ENCODE measurements around the gene C22orf23. TPM values are rescaled to one million over a fixed set of nuclear protein-coding genes. Genes with fewer than 3 reads are reported as not detected.
A peak's percentile ranks its signal among the peaks of the same experiment; 100 is the strongest.

C22orf23 gene
- total and polyA plus RNA-seq, 2 of the 13 experiments (the other 11 are each of a cell fraction or from before 2014, with no cell fraction given), result 0.21 to 0.24 TPM

GRCh38 chr22:37968452-37969251 is 15.3 kb upstream of the C22orf23 start (continued):
- TF ChIP-seq ZFP91 (CRISPR knock-in tag; IDR thresholded peaks at IDR 0.05; ENCODE audit: borderline replicate concordance) (peak; percentile 31; the same call in 1 of the 2 replicates), FOXO4 (CRISPR knock-in tag; conservative IDR thresholded peaks at IDR 0.05) (no peak), POLR2AphosphoS5 (IDR thresholded peaks at IDR 0.05; ENCODE audit: low read depth, low read length) (peak; percentile 12; the same call in 1 of the 2 replicates), ZNF576 (CRISPR knock-in tag; IDR thresholded peaks at IDR 0.05) (no peak), YY1 (IDR thresholded peaks at IDR 0.05; ENCODE audit: insufficient read depth, insufficient replicate concordance, low read depth, low read length) (peak; percentile 43), ZNF337 (CRISPR knock-in tag; IDR thresholded peaks at IDR 0.05; ENCODE audit: borderline replicate concordance, low read depth) (no peak), ZNF687 (CRISPR knock-in tag; IDR thresholded peaks at IDR 0.05) (peak; percentile 80), TCF7L2 (IDR thresholded peaks at IDR 0.05; ENCODE audit: low read depth, low read length) (0 out of 2 replicates have a peak, but pooled peaks have one; percentile 41), ZNF816 (CRISPR knock-in tag; IDR thresholded peaks at IDR 0.05; ENCODE audit: borderline replicate concordance) (no peak), REXO4 (CRISPR knock-in tag; IDR thresholded peaks at IDR 0.05; ENCODE audit: borderline replicate concordance) (no peak), PAXIP1 (CRISPR knock-in tag; conservative IDR thresholded peaks at IDR 0.05) (peak; percentile 83), EED (CRISPR knock-in tag; IDR thresholded peaks at IDR 0.05) (no peak), CEBPG (CRISPR knock-in tag; IDR thresholded peaks at IDR 0.05) (no peak), ZBTB7B (CRISPR knock-in tag; IDR thresholded peaks at IDR 0.05) (no peak; the same call in 1 of the 2 replicates), ZNF253 (CRISPR knock-in tag; IDR thresholded peaks at IDR 0.05; ENCODE audit: borderline replicate concordance) (peak; percentile 24; the same call in 1 of the 2 replicates), CREM (IDR thresholded peaks at IDR 0.05) (peak; percentile 49; the same call in 1 of the 2 replicates), CREM (CRISPR knock-in tag; IDR thresholded peaks at IDR 0.05) (no peak)

Measured in HepG2 (cell line).